Left colon (tissue), 2 donors: Measurements from ENCODE around the gene TREM2. TPM values are rescaled to one million over a fixed set of nuclear protein-coding genes. Genes with fewer than 3 reads are reported as not detected.
A peak's percentile ranks its signal among the peaks of the same experiment; 100 is the strongest.
"Not testable (repeated sequence)": the region's sequence is repeated elsewhere in the genome, so short reads cannot be mapped to it uniquely, and the experiment has no call there.

Source experiments
- ATAC-seq: fragments of 200-7000 bp; cut with Tn5 transposase; one replicate; pipeline ENCODE4 v1.9.1; 2020; ENCODE audit warnings: mild to moderate bottlenecking, moderate library complexity
- DNase-seq, 2 donors: peaks; one replicate each; pipeline ENCODE4 v3.0.0-alpha.2; 2020
- intact Hi-C, 2 donors: fragments of 100-400 bp; cut with DNase I in 1 of 2; cut with micrococcal nuclease in 1 of 2; formaldehyde crosslinking; loops; one replicate each; pipeline versions ENCODE4 v1.11.2 to v1.14.0; 2022; cut with DNase I, micrococcal nuclease
- long read RNA-seq: library from polyadenylated mRNA; unstranded; transcript quantifications from one replicate; pipeline ENCODE4 v2.0.0, GENCODE V29; 2021
- total RNA-seq, 2 donors: library from RNA; stranded (reverse); fragmentation: NEBNext Ultra II Directional; extraction: Animal tissue kit (Norgen Biotek cat#: 25700); gene quantifications; one replicate each; pipeline ENCODE4 v1.2.1, GENCODE V29; 2021
- donor health status: DM: no; HTN: no; CAD: no.
- donor health status: DM: yes; HTN: yes; CAD: no.

The TREM2 gene
- 1 to 10 TPM in 1 of 2 donors, under 1 TPM in 1; 0.27 to 2.9 TPM for total RNA-seq
- long read RNA-seq, result 0 reads

GRCh38 chr6:41162687-41163418 lies at the start of gene TREM2:
Gene TREM2, minus strand, starts transcription at chr6:41163116. Its CDS starts 34 bp downstream, at chr6:41163082.
- intact Hi-C loops, result no loop called here
- ATAC-seq (no peak), DNase-seq (no peak)

- intact Hi-C loops, result no loop called here
- DNase-seq (no peak), ATAC-seq (no peak)
These were observed 46.8 kb upstream of the TREM2 start for GRCh38 chr6:41209547-41210320.

- ATAC-seq (no peak), DNase-seq (no peak)
- intact Hi-C loops, result no loop called here
These were observed 45.7 kb upstream of the TREM2 start for GRCh38 chr6:41208439-41209106.

GRCh38 chr6:41204156-41204555 lies 41.2 kb upstream of the TREM2 start:
- intact Hi-C loops, result no loop called here
- ATAC-seq (no peak), DNase-seq (no peak)

- ATAC-seq (no peak), DNase-seq (no peak)
- intact Hi-C loops, result no loop called here
These were observed 38.9 kb upstream of the TREM2 start for GRCh38 chr6:41201764-41202173.

- intact Hi-C loops, result no loop called here
- ATAC-seq (peak; percentile 45), DNase-seq (peak in 1 of 2 donors; percentile 33)
These were observed 38.2 kb upstream of the TREM2 start, which contains the start of gene TREML2 for GRCh38 chr6:41200901-41201763. Gene TREML2, minus strand, starts transcription at chr6:41201149. Its CDS starts 141 bp downstream, at chr6:41201008.

GRCh38 chr6:41200296-41200900 lies 37.5 kb upstream of the TREM2 start:
- DNase-seq (peak in 1 of 2 donors; percentile 32), ATAC-seq (no peak)
- intact Hi-C loops, result no loop called here

- ATAC-seq (no peak), DNase-seq (no peak)
- intact Hi-C loops, result no loop called here
These were observed 36.8 kb upstream of the TREM2 start for GRCh38 chr6:41199552-41200246.

- DNase-seq, result no peak
These were observed 34.3 kb upstream of the TREM2 start for GRCh38 chr6:41197234-41197633.

GRCh38 chr6:41194386-41194785 lies 31.5 kb upstream of the TREM2 start:
- intact Hi-C loops, result no loop called here
- DNase-seq (no peak), ATAC-seq (no peak)

More at GRCh38 chr6:41197234-41197633, 34.3 kb upstream of the TREM2 start:
- ATAC-seq, result no peak
- intact Hi-C loops, result no loop called here

- ATAC-seq (no peak), DNase-seq (no peak)
- intact Hi-C loops, result no loop called here
These were observed 31.0 kb upstream of the TREM2 start for GRCh38 chr6:41193884-41194283.

GRCh38 chr6:41193171-41193734 lies 30.3 kb upstream of the TREM2 start:
- intact Hi-C loops, result no loop called here
- DNase-seq, result no peak

GRCh38 chr6:41191569-41191968 lies 28.7 kb upstream of the TREM2 start:
- intact Hi-C loops, result no loop called here
- DNase-seq (peak in 1 of 2 donors; percentile 53), ATAC-seq (peak; percentile 46)

More at GRCh38 chr6:41193171-41193734, 30.3 kb upstream of the TREM2 start:
- no peak for ATAC-seq

- no peak for ATAC-seq
- no peak for DNase-seq
- intact Hi-C loops, result no loop called here
These were observed 27.9 kb upstream of the TREM2 start for GRCh38 chr6:41190791-41191190.

- DNase-seq, result no peak
- no peak for ATAC-seq
- intact Hi-C loops, result no loop called here
These were observed 27.1 kb upstream of the TREM2 start for GRCh38 chr6:41189967-41190366.

- ATAC-seq, DNase-seq, intact Hi-C loops: not testable (repeated sequence)
These were observed 26.1 kb upstream of the TREM2 start for GRCh38 chr6:41189046-41189445.
